Measurements from ENCODE around the gene GRK5.
A peak's percentile ranks its signal among the peaks of the same experiment; 100 is the strongest.
"Not testable (repeated sequence)": the region's sequence is repeated elsewhere in the genome, so short reads cannot be mapped to it uniquely, and the experiment has no call there.

GRK5 gene

GRCh38 chr10:119268428-119268827 lies 61.1 kb downstream of the GRK5 start:
- no peaks in the 10 kb centered on the region for H3K36me3 ChIP-seq (ENCODE audit: control insufficient read depth in 5 of 5, insufficient read depth in 5 of 5, low read length in 5 of 5)
- H3K27ac ChIP-seq (ENCODE audit: low read depth, low read length): peak overlapping the region; percentile 74

GRCh38 chr10:119268871-119269506 lies 61.6 kb downstream of the GRK5 start:
- peaks cover 13 to 67% (median 46%) of the 10 kb centered on the region in 5 donors for H3K4me1 ChIP-seq (ENCODE audit: control insufficient read depth in 5 of 5, insufficient read depth in 5 of 5, low read length in 5 of 5)
- no peak overlapping the region for H3K9ac ChIP-seq (ENCODE audit: low read length in 5 of 5)
- no peaks in the 10 kb centered on the region for H3K9me3 ChIP-seq (ENCODE audit: control insufficient read depth in 5 of 5, low read length in 5 of 5)
- H3K27ac ChIP-seq (ENCODE audit: low read depth, low read length): peak overlapping the region; percentile 74
- no peaks in the 10 kb centered on the region for H3K36me3 ChIP-seq (ENCODE audit: control insufficient read depth in 5 of 5, insufficient read depth in 5 of 5, low read length in 5 of 5)
- H3K4me3 ChIP-seq (ENCODE audit: low read depth in 1 of 5, low read length in 5 of 5): no peak overlapping the region
- H3K27me3 ChIP-seq (ENCODE audit: control insufficient read depth in 5 of 5, insufficient read depth in 4 of 5, low read length in 5 of 5): no peaks in the 10 kb centered on the region

More at GRCh38 chr10:119268428-119268827, 61.1 kb downstream of the GRK5 start:
- Histone ChIP-seq H3K4me1 (ENCODE audit: control insufficient read depth in 5 of 5, insufficient read depth in 5 of 5, low read length in 5 of 5) (peaks cover 14 to 70% (median 48%) of the 10 kb centered on the region in 5 donors), H3K9me3 (ENCODE audit: control insufficient read depth in 5 of 5, low read length in 5 of 5) (no peaks in the 10 kb centered on the region), H3K27me3 (ENCODE audit: control insufficient read depth in 5 of 5, insufficient read depth in 4 of 5, low read length in 5 of 5) (no peaks in the 10 kb centered on the region), H3K4me3 (ENCODE audit: low read depth in 1 of 5, low read length in 5 of 5) (no peak overlapping the region), H3K9ac (ENCODE audit: low read length in 5 of 5) (no peak overlapping the region)

DNA sequence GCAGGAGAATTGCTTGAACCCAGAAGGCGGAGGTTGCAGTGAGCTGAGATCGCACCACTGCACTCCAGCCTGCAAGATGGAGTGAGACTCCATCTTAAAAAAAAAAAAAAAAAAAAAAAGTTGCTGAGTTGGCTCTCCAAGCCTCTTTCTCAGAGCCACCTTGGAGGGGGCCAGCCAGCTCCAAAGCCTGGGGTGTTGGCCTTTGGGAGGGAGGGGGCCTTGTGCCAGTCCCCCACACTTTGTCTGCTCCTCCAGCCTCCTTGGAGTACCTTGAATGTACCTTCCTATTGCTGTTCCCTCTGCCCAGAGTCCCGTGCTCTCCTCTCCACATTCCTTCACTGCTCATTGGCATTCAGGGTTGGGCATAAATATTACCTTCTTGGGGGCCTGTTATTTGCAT lies 62.4 kb downstream of the GRK5 start:
- Histone ChIP-seq H3K4me3 (ENCODE audit: low read depth in 1 of 5, low read length in 5 of 5) (no peak overlapping the region), H3K4me1 (ENCODE audit: control insufficient read depth in 5 of 5, insufficient read depth in 5 of 5, low read length in 5 of 5) (peaks cover 7 to 65% (median 41%) of the 10 kb centered on the region in 5 donors), H3K36me3 (ENCODE audit: control insufficient read depth in 5 of 5, insufficient read depth in 5 of 5, low read length in 5 of 5) (no peaks in the 10 kb centered on the region), H3K9ac (ENCODE audit: low read length in 5 of 5) (no peak overlapping the region), H3K27ac (ENCODE audit: low read depth, low read length) (peak overlapping the region; percentile 74), H3K27me3 (ENCODE audit: control insufficient read depth in 5 of 5, insufficient read depth in 4 of 5, low read length in 5 of 5) (no peaks in the 10 kb centered on the region), H3K9me3 (ENCODE audit: control insufficient read depth in 5 of 5, low read length in 5 of 5) (no peaks in the 10 kb centered on the region)

- Histone ChIP-seq H3K4me1 (ENCODE audit: control insufficient read depth in 5 of 5, insufficient read depth in 5 of 5, low read length in 5 of 5) (peaks cover 5 to 70% (median 47%) of the 10 kb centered on the region in 5 donors), H3K27ac (ENCODE audit: low read depth, low read length) (peak overlapping the region; percentile 74), H3K36me3 (ENCODE audit: control insufficient read depth in 5 of 5, insufficient read depth in 5 of 5, low read length in 5 of 5) (no peaks in the 10 kb centered on the region), H3K9me3 (ENCODE audit: control insufficient read depth in 5 of 5, low read length in 5 of 5) (no peaks in the 10 kb centered on the region), H3K27me3 (ENCODE audit: control insufficient read depth in 5 of 5, insufficient read depth in 4 of 5, low read length in 5 of 5) (no peaks in the 10 kb centered on the region), H3K9ac (ENCODE audit: low read length in 5 of 5) (peak overlapping the region in 1 of 5 donors; percentile 21), H3K4me3 (ENCODE audit: low read depth in 1 of 5, low read length in 5 of 5) (peak overlapping the region in 3 of 5 donors; percentile 7 to 19 (median 11))
These were observed 63.5 kb downstream of the GRK5 start for GRCh38 chr10:119270762-119271366.

- Histone ChIP-seq H3K27ac (ENCODE audit: low read depth, low read length) (peak overlapping the region; percentile 74), H3K4me1 (ENCODE audit: control insufficient read depth in 5 of 5, insufficient read depth in 5 of 5, low read length in 5 of 5) (peaks cover 7 to 67% (median 46%) of the 10 kb centered on the region in 5 donors)
- H3K27me3 ChIP-seq (ENCODE audit: control insufficient read depth in 5 of 5, insufficient read depth in 4 of 5, low read length in 5 of 5); H3K9ac ChIP-seq (ENCODE audit: low read length in 5 of 5); H3K4me3 ChIP-seq (ENCODE audit: low read depth in 1 of 5, low read length in 5 of 5); H3K9me3 ChIP-seq (ENCODE audit: control insufficient read depth in 5 of 5, low read length in 5 of 5); H3K36me3 ChIP-seq (ENCODE audit: control insufficient read depth in 5 of 5, insufficient read depth in 5 of 5, low read length in 5 of 5): not testable (repeated sequence)
These were observed 65.0 kb downstream of the GRK5 start for GRCh38 chr10:119272338-119272734.

- H3K36me3 ChIP-seq (ENCODE audit: control insufficient read depth in 5 of 5, insufficient read depth in 5 of 5, low read length in 5 of 5): no peaks in the 10 kb centered on the region
- H3K27ac ChIP-seq (ENCODE audit: low read depth, low read length): peak overlapping the region; percentile 74
- H3K9ac ChIP-seq (ENCODE audit: low read length in 5 of 5): no peak overlapping the region
- no peaks in the 10 kb centered on the region for H3K9me3 ChIP-seq (ENCODE audit: control insufficient read depth in 5 of 5, low read length in 5 of 5)
- H3K4me1 ChIP-seq (ENCODE audit: control insufficient read depth in 5 of 5, insufficient read depth in 5 of 5, low read length in 5 of 5): peaks cover 7 to 63% (median 42%) of the 10 kb centered on the region in 5 donors
- no peak overlapping the region for H3K4me3 ChIP-seq (ENCODE audit: low read depth in 1 of 5, low read length in 5 of 5)
- no peaks in the 10 kb centered on the region for H3K27me3 ChIP-seq (ENCODE audit: control insufficient read depth in 5 of 5, insufficient read depth in 4 of 5, low read length in 5 of 5)
These were observed 65.4 kb downstream of the GRK5 start for GRCh38 chr10:119272736-119273135.

DNA sequence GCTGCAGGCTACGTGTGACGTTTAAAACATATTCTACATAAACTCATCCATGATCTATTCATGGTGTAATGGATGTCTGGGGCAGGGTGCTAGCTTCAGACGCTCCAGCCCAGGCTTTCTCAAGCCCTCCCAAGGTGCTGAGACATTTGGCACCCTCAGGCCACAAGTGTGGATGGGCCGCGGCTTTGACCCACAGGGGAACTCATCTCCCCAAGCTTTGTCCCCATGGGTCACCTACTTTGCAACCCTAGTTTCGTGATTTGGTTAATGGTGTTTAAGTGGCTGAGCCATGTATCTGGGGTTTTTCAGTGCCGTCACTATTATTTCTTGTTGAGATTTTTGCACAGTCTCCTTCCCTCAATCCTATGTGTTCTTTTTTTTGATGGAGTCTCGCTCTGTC lies 66.0 kb downstream of the GRK5 start:
- Histone ChIP-seq H3K27ac (ENCODE audit: low read depth, low read length) (peak overlapping the region; percentile 74), H3K9ac (ENCODE audit: low read length in 5 of 5) (no peak overlapping the region), H3K9me3 (ENCODE audit: control insufficient read depth in 5 of 5, low read length in 5 of 5) (no peaks in the 10 kb centered on the region), H3K27me3 (ENCODE audit: control insufficient read depth in 5 of 5, insufficient read depth in 4 of 5, low read length in 5 of 5) (no peaks in the 10 kb centered on the region), H3K36me3 (ENCODE audit: control insufficient read depth in 5 of 5, insufficient read depth in 5 of 5, low read length in 5 of 5) (no peaks in the 10 kb centered on the region), H3K4me3 (ENCODE audit: low read depth in 1 of 5, low read length in 5 of 5) (no peak overlapping the region), H3K4me1 (ENCODE audit: control insufficient read depth in 5 of 5, insufficient read depth in 5 of 5, low read length in 5 of 5) (peaks cover 7 to 58% (median 42%) of the 10 kb centered on the region in 5 donors)

DNA sequence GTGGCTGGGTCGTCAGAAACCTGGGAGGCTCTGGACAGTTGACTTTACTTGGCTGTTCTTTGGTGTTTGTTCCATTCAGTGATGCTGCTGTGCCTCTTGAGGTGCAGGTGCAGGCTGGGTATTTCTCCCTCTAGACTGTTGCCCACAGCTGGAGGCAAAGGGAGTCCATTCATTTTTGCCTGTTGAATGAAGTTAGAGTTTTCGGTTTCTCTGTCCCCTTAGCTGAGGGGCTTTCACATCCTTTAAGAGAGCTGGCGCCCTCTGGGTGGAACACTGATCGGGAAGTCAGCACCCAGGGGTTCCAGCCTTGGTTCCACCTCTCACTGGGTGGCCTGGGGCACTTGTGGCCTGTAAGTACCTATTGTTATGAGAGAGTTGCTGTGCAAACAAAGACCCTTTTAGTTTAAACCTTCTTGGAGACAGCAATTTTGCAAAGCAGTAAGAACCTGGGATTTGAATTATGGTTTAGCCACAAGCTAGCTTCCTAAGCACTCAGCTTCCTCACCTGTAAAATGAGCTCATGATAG lies 67.2 kb downstream of the GRK5 start:
- Histone ChIP-seq H3K36me3 (ENCODE audit: control insufficient read depth in 5 of 5, insufficient read depth in 5 of 5, low read length in 5 of 5) (no peaks in the 10 kb centered on the region), H3K4me1 (ENCODE audit: control insufficient read depth in 5 of 5, insufficient read depth in 5 of 5, low read length in 5 of 5) (peaks cover 7 to 55% (median 38%) of the 10 kb centered on the region in 5 donors), H3K27me3 (ENCODE audit: control insufficient read depth in 5 of 5, insufficient read depth in 4 of 5, low read length in 5 of 5) (no peaks in the 10 kb centered on the region), H3K9me3 (ENCODE audit: control insufficient read depth in 5 of 5, low read length in 5 of 5) (no peaks in the 10 kb centered on the region), H3K27ac (ENCODE audit: low read depth, low read length) (peak overlapping the region; percentile 7), H3K9ac (ENCODE audit: low read length in 5 of 5) (peak overlapping the region in 1 of 5 donors; percentile 25), H3K4me3 (ENCODE audit: low read depth in 1 of 5, low read length in 5 of 5) (no peak overlapping the region)

- Histone ChIP-seq H3K4me3 (ENCODE audit: low read depth in 1 of 5, low read length in 5 of 5) (no peak overlapping the region), H3K9me3 (ENCODE audit: control insufficient read depth in 5 of 5, low read length in 5 of 5) (no peaks in the 10 kb centered on the region), H3K27me3 (ENCODE audit: control insufficient read depth in 5 of 5, insufficient read depth in 4 of 5, low read length in 5 of 5) (no peaks in the 10 kb centered on the region), H3K36me3 (ENCODE audit: control insufficient read depth in 5 of 5, insufficient read depth in 5 of 5, low read length in 5 of 5) (no peaks in the 10 kb centered on the region), H3K9ac (ENCODE audit: low read length in 5 of 5) (peak overlapping the region in 1 of 5 donors; percentile 25), H3K4me1 (ENCODE audit: control insufficient read depth in 5 of 5, insufficient read depth in 5 of 5, low read length in 5 of 5) (peaks cover 7 to 55% (median 34%) of the 10 kb centered on the region in 5 donors), H3K27ac (ENCODE audit: low read depth, low read length) (peak overlapping the region; percentile 7)
These were observed 67.7 kb downstream of the GRK5 start for GRCh38 chr10:119275085-119275484.

DNA sequence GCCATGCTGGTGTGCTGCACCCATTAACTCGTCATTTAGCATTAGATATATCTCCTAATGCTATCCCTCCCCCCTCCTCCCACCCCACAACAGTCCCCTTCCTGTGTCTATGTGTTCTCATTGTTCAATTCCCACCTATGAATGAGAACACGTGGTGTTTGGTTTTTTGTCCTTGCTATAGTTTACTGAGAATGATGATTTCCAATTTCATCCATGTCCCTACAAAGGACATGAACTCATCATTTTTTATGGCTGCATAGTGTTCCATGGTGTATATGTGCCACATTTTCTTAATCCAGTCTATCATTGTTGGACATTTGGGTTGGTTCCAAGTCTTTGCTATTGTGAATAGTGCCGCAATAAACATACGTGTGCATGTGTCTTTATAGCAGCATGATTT lies 68.8 kb downstream of the GRK5 start:
- H3K36me3 ChIP-seq (ENCODE audit: control insufficient read depth in 5 of 5, insufficient read depth in 5 of 5, low read length in 5 of 5); H3K4me3 ChIP-seq (ENCODE audit: low read depth in 1 of 5, low read length in 5 of 5); H3K27me3 ChIP-seq (ENCODE audit: control insufficient read depth in 5 of 5, insufficient read depth in 4 of 5, low read length in 5 of 5); H3K9me3 ChIP-seq (ENCODE audit: control insufficient read depth in 5 of 5, low read length in 5 of 5); H3K27ac ChIP-seq (ENCODE audit: low read depth, low read length); H3K9ac ChIP-seq (ENCODE audit: low read length in 5 of 5): not testable (repeated sequence)
- peaks cover 7 to 53% (median 32%) of the 10 kb centered on the region in 5 donors for H3K4me1 ChIP-seq (ENCODE audit: control insufficient read depth in 5 of 5, insufficient read depth in 5 of 5, low read length in 5 of 5)
